ENCODE results near the gene TRIM8.

TRIM8 gene

DNA sequence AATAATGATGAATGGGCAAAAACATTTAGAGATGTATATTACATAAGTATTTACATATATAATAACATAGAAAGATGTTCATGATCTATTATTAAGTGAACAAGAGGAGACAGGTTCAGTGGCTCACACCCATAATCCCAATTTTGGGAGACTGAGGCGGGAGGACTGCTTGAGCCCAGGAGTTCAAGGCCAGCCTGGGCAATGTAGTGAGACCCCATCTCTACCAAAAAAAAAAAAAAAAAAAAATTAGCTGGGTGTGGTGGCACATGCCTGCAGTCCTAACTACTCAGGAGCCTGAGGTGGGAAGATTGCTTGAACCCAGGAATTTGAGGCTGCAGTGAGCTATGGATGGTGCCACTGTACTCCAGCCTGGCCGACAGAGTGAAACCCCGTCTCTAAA, 57.5 kb downstream of the TRIM8 start:
- DNase-seq (ENCODE audit: low spot score): no peak

DNA sequence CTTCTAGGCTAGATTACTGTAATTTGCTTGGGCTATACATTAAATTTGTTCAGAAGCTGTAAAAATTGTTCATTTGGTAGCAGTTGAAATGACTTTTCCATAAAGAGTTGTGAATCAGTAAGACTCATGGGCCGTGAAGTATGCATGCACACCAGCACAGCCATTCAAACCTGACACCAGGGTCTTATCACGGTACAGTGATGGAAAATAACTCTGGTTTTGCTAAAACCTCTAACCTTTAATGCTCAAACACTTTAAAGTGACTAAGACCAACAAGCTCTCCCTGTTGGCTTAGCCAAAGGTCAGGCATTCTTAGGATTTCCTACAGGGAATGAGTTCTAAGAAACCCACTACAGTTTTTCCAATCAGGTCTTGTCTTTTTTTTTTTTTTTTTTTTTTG, 58.5 kb downstream of the TRIM8 start:
- DNase-seq (ENCODE audit: low spot score): no peak

- DNase-seq (ENCODE audit: low spot score): no peak
Measured at GRCh38 chr10:102704915-102705314, 60.6 kb downstream of the TRIM8 start.

DNA sequence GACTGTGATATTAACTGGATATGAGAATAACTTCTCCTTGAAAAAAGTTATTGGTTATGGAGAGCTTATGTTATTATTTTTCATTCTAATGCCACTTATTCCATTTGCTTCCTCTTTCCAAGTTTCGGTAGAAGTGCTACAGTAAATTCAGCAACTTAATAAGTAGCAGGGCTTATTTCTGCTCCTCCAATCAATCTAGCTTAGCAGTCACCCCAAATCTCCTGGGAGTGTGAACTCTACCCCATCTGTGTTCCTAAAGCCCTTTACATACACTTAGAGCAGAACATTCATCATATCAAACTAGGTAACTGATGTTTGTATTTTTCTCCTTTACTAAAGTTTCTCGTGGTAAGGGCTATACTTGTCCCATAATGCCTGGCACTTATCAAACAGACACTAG, 61.3 kb downstream of the TRIM8 start:
- DNase-seq (ENCODE audit: low spot score): no peak
